ENCODE results near the gene GYS2.
A peak's percentile ranks its signal among the peaks of the same experiment; 100 is the strongest.

Gene GYS2

DNA sequence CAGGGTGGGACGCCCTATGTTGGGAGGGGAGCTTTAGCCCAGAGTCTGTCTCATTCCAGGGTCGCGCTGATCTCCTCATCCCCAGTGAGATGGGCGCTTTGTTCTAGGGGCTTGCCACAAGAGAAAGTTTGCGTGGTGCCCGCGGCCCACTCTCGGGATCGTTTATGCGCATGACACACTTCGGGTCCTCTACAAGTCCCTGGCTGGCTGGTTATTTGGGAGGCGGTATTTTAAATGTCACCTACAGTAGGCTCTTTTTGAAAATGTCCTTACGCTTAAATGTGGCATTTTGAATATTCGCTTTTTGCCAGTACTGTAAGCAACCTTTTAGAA, 102.5 kb downstream of the GYS2 start:
- DNase-seq = peak; percentile 41 to 57

DNA sequence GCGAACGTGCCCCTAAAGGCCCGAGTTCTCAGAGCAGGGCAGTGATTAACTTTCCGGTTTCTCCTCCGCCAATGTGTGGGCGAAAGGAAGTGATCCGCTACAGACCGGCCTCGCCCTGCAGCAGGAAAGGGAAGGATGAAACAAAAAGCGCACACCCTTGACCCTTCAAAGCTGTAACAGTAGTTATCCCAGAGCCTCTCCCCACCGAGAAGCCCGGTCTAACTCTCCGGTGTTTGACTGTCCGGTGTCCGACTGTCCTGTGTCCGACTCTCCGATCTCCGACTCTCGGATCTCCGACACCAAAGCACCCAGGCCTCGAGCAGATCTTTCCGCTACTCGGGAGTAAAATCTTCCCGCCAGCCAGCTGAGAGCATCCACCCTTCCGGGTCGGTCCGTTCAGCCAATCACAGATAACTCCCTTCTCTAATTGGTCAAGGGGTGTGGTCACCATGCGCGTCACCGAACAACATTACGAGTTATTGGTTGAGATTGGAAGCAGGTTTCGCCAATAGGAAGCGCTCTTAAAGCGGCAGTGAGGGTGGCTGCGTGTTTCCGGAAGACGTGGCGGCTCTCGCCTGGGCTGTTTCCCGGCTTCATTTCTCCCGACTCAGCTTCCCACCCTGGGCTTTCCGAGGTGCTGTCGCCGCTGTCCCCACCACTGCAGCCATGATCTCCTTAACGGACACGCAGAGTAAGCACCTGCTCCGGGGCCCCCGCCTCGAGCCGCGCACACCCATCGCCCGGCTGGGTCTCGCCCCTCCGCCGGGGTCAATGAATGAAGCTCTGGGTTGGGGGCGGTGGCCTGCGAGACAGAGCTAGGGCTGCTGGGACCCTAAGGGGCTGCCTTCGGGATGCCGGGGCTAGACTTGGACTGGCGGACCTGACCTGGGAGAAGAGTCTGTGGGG, 103.1 kb downstream of the GYS2 start, which contains the start of the genes GOLT1B and RECQL:
GOLT1B (plus strand) TSS at position 532 of the 906 bp plus-strand sequence; CDS start at position 667, 135 bp downstream.
RECQL (minus strand) TSS at position 378 of the 906 bp plus-strand sequence. CDS start 2,065 bp downstream, outside the sequence.
- DNase-seq = peak; percentile 98 to 99

DNA sequence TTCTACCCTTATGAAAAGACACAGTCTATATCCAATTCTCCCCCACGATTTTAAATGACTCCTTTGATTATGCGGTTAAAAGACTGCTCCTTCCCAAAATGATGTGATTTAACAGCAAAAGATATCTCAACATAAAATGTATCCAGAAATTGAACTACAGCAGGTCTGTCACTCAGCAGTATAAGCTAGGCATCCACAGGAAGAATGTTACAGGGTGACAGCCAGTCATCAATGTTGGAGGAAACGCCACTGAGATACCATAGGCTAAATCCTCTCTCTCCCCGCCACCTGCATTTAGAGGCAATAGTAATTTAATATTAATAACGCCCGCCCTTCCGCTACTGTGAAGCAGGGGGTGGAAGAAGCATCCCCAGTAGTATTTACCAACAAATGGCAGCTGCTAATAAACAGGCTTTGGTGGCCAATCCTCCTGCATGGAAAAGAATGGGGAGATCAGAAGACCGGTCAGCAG, 103.8 kb downstream of the GYS2 start:
- DNase-seq = no peak

DNA sequence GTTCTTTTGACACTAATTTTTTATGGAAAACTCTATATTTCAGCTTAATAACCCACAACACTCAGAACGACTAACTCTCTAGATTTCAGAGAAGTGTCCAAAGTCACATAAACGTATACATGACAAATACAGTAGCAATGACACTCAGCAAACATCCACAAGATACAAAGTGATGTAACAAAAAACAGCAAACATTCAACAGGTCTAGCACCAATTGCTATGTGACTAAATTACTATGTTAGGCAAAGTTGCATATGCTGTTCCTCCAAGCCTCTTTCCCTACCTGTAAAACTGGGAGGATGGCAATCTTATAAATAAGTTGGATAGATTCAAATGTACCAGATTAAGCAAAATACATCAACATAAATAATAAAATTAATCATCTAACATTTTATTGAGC, 104.9 kb downstream of the GYS2 start:
- DNase-seq = no peak
